ENCODE data around the gene CCDC172. TPM values are rescaled to one million over a fixed set of nuclear protein-coding genes. Genes with fewer than 3 reads are reported as not detected.

CCDC172 gene
- polyA plus RNA-seq, 2 of the 4 experiments (the other 2 are of a cell fraction): not detected

GRCh38 chr10:116331815-116332214 lies 7.6 kb downstream of the CCDC172 start:
- POLR2A ChIA-PET: no interaction called here
- Histone ChIP-seq H3K4me1 (no peaks in the 10 kb centered on the region), H3K9me3 (no peaks in the 10 kb centered on the region), H3K4me2 (no peak overlapping the region), H3K27ac (no peak overlapping the region), H3K4me3 (no peak overlapping the region)
- no peak for ATAC-seq
- no peak for FAIRE-seq
- CTCF ChIA-PET: no interaction called here
- 20% methylated on average over 2 of the region's 2 CpGs for WGBS (ENCODE audit: missing lambda C conversion rate)
- no peak for DNase-seq (ENCODE audit: low read depth in 1 of 2, low spot score in 1 of 2)
- TF ChIP-seq HOXB13 (CRISPR knock-in tag; IDR thresholded peaks at IDR 0.05; ENCODE audit: low read depth) (no peak), MAFK (IDR thresholded peaks at IDR 0.05; ENCODE audit: partially characterized antibody) (no peak), EHF (CRISPR knock-in tag; IDR thresholded peaks at IDR 0.05) (no peak), MYC (IDR thresholded peaks at IDR 0.05; ENCODE audit: borderline replicate concordance, low read length) (no peak), CTCF (IDR thresholded peaks at IDR 0.05) (no peak), POLR2A (IDR thresholded peaks at IDR 0.05; ENCODE audit: low read length) (no peak), RNF2 (IDR thresholded peaks at IDR 0.05; ENCODE audit: borderline replicate concordance, low read depth) (no peak), E2F6 (IDR thresholded peaks at IDR 0.05; ENCODE audit: borderline replicate concordance, low read depth) (no peak), RAD21 (conservative IDR thresholded peaks at IDR 0.05 in 1 of 2, IDR thresholded peaks at IDR 0.05 in 1 of 2) (no peak), HMGXB4 (CRISPR knock-in tag; IDR thresholded peaks at IDR 0.05; ENCODE audit: borderline replicate concordance) (no peak), ZNF302 (CRISPR knock-in tag; IDR thresholded peaks at IDR 0.05) (no peak), ZC3H11A (IDR thresholded peaks at IDR 0.05) (no peak), ZSCAN20 (CRISPR knock-in tag; IDR thresholded peaks at IDR 0.05) (no peak), TFCP2L1 (CRISPR knock-in tag; IDR thresholded peaks at IDR 0.05) (no peak), MAZ (IDR thresholded peaks at IDR 0.05; ENCODE audit: borderline replicate concordance, low read depth, low read length) (no peak), NPAS2 (CRISPR knock-in tag; IDR thresholded peaks at IDR 0.05; ENCODE audit: borderline replicate concordance) (no peak), ZFP36 (IDR thresholded peaks at IDR 0.05; ENCODE audit: borderline replicate concordance, partially characterized antibody) (no peak)

GRCh38 chr10:116336866-116337265 lies 12.6 kb downstream of the CCDC172 start:
- FAIRE-seq (no peak), DNase-seq (ENCODE audit: low read depth in 1 of 2, low spot score in 1 of 2) (no peak), ATAC-seq (no peak)
- ChIA-PET POLR2A (no interaction called here), CTCF (interaction anchor here (0.6 kb wide), 1 partner anchor 685 kb away, joined by 5 read pairs; no protein-coding TSS in a partner anchor)
- Histone ChIP-seq H3K4me2 (no peak overlapping the region), H3K4me3 (no peak overlapping the region), H3K9me3 (no peaks in the 10 kb centered on the region), H3K27ac (no peak overlapping the region), H3K4me1 (no peaks in the 10 kb centered on the region)
- WGBS (ENCODE audit: missing lambda C conversion rate): 86% methylated on average over 2 of the region's 2 CpGs
- TF ChIP-seq, protein P1, sequence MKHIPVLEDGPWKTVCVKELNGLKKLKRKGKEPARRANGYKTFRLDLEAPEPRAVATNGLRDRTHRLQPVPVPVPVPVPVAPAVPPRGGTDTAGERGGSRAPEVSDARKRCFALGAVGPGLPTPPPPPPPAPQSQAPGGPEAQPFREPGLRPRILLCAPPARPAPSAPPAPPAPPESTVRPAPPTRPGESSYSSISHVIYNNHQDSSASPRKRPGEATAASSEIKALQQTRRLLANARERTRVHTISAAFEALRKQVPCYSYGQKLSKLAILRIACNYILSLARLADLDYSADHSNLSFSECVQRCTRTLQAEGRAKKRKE (CRISPR knock-in tag; IDR thresholded peaks at IDR 0.05; ENCODE audit: low read depth): no peak
- TF ChIP-seq GATA3 (IDR thresholded peaks at IDR 0.05; ENCODE audit: borderline replicate concordance) (no peak), FOXS1 (CRISPR knock-in tag; IDR thresholded peaks at IDR 0.05) (no peak), RCOR1 (IDR thresholded peaks at IDR 0.05; ENCODE audit: low read depth, low read length) (no peak), PBX3 (IDR thresholded peaks at IDR 0.05) (no peak), EHF (CRISPR knock-in tag; IDR thresholded peaks at IDR 0.05) (no peak), ESRRA (IDR thresholded peaks at IDR 0.05; ENCODE audit: borderline replicate concordance, low read length) (no peak), TP53 (CRISPR knock-in tag; IDR thresholded peaks at IDR 0.05) (no peak), FOSL2 (IDR thresholded peaks at IDR 0.05) (no peak), FOSL2 (CRISPR knock-in tag; IDR thresholded peaks at IDR 0.05) (no peak)
- TF ChIP-seq, protein P2, sequence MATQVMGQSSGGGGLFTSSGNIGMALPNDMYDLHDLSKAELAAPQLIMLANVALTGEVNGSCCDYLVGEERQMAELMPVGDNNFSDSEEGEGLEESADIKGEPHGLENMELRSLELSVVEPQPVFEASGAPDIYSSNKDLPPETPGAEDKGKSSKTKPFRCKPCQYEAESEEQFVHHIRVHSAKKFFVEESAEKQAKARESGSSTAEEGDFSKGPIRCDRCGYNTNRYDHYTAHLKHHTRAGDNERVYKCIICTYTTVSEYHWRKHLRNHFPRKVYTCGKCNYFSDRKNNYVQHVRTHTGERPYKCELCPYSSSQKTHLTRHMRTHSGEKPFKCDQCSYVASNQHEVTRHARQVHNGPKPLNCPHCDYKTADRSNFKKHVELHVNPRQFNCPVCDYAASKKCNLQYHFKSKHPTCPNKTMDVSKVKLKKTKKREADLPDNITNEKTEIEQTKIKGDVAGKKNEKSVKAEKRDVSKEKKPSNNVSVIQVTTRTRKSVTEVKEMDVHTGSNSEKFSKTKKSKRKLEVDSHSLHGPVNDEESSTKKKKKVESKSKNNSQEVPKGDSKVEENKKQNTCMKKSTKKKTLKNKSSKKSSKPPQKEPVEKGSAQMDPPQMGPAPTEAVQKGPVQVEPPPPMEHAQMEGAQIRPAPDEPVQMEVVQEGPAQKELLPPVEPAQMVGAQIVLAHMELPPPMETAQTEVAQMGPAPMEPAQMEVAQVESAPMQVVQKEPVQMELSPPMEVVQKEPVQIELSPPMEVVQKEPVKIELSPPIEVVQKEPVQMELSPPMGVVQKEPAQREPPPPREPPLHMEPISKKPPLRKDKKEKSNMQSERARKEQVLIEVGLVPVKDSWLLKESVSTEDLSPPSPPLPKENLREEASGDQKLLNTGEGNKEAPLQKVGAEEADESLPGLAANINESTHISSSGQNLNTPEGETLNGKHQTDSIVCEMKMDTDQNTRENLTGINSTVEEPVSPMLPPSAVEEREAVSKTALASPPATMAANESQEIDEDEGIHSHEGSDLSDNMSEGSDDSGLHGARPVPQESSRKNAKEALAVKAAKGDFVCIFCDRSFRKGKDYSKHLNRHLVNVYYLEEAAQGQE (IDR thresholded peaks at IDR 0.05): no peak
- TF ChIP-seq, protein P3, sequence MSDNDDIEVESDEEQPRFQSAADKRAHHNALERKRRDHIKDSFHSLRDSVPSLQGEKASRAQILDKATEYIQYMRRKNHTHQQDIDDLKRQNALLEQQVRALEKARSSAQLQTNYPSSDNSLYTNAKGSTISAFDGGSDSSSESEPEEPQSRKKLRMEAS (IDR thresholded peaks at IDR 0.05): no peak
